T-helper 22 cell (primary cell): ENCODE measurements around the gene TTF2.

Experiments used
- DNase-seq: peaks from one replicate; pipeline ENCODE4 v3.0.0-alpha.2; 2020; ENCODE audit warnings: low read depth

The TTF2 gene

GRCh38 chr1:117059678-117060440 lies at the start of gene TTF2:
Gene TTF2, plus strand, starts transcription at chr1:117060326. Its CDS starts 21 bp downstream, at chr1:117060347.
- DNase-seq, result peak; percentile 93

GRCh38 chr1:117011334-117011733 lies 48.8 kb upstream of the TTF2 start:
- DNase-seq, result no peak

- no peak for DNase-seq
Measured at GRCh38 chr1:117013309-117013858, 46.7 kb upstream of the TTF2 start.

- DNase-seq, result peak; percentile 28
Measured at GRCh38 chr1:117014209-117014608, 45.9 kb upstream of the TTF2 start.

GRCh38 chr1:117015724-117016123 lies 44.4 kb upstream of the TTF2 start:
- DNase-seq, result no peak

GRCh38 chr1:117017062-117017461 lies 43.1 kb upstream of the TTF2 start:
- DNase-seq, result no peak

- no peak for DNase-seq
Measured at GRCh38 chr1:117017648-117018047, 42.5 kb upstream of the TTF2 start.

GRCh38 chr1:117020526-117021156 lies 39.5 kb upstream of the TTF2 start:
- DNase-seq, result no peak

GRCh38 chr1:117022114-117022513 lies 38.0 kb upstream of the TTF2 start:
- no peak for DNase-seq

GRCh38 chr1:117025568-117025967 lies 34.6 kb upstream of the TTF2 start:
- no peak for DNase-seq

- no peak for DNase-seq
Measured at GRCh38 chr1:117026361-117026760, 33.8 kb upstream of the TTF2 start.

- DNase-seq, result no peak
Measured at GRCh38 chr1:117029685-117030084, 30.4 kb upstream of the TTF2 start.

GRCh38 chr1:117030271-117030877 lies 29.8 kb upstream of the TTF2 start:
- DNase-seq, result no peak

- no peak for DNase-seq
Measured at GRCh38 chr1:117032266-117032665, 27.9 kb upstream of the TTF2 start.

GRCh38 chr1:117032681-117033539 lies 27.2 kb upstream of the TTF2 start:
- DNase-seq, result no peak

- no peak for DNase-seq
Measured at GRCh38 chr1:117033772-117034171, 26.4 kb upstream of the TTF2 start.

- no peak for DNase-seq
Measured at GRCh38 chr1:117034791-117035290, 25.3 kb upstream of the TTF2 start.

GRCh38 chr1:117036018-117036461 lies 24.1 kb upstream of the TTF2 start:
- DNase-seq, result no peak

GRCh38 chr1:117037802-117038201 lies 22.3 kb upstream of the TTF2 start:
- DNase-seq, result no peak

- no peak for DNase-seq
Measured at GRCh38 chr1:117038236-117038635, 21.9 kb upstream of the TTF2 start.

- no peak for DNase-seq
Measured at GRCh38 chr1:117044217-117044616, 15.9 kb upstream of the TTF2 start.

- DNase-seq, result no peak
Measured at GRCh38 chr1:117045644-117046043, 14.5 kb upstream of the TTF2 start.
